ENCODE data around the gene SMDT1.
A peak's percentile ranks its signal among the peaks of the same experiment; 100 is the strongest.

SMDT1 gene

GRCh38 chr22:42086051-42086450 lies 6.6 kb downstream of the SMDT1 start:
- H3K27ac ChIP-seq (ENCODE audit: extremely low read depth, low read depth, low read length): no peak overlapping the region
- no peak overlapping the region for H3K4me3 ChIP-seq (ENCODE audit: low read depth, low read length)
- ChIA-PET POLR2A (interaction anchor here (1.2 kb wide), 1 partner anchor 497 kb away, joined by 3 read pairs; the partner anchor contains the start of gene PMM1), CTCF (interaction anchor here (0.6 to 1.0 kb wide), 3 partner anchors 8 to 331 kb away, joined by 3 to 5 read pairs (median 3); no protein-coding TSS in a partner anchor)
- no peaks in the 10 kb centered on the region for H3K4me1 ChIP-seq (ENCODE audit: control insufficient read depth, insufficient read depth, low read length)
- H3K9me3 ChIP-seq (ENCODE audit: control insufficient read depth, insufficient read depth, low read depth, low read length): no peaks in the 10 kb centered on the region
- TF ChIP-seq ZNF148 (tag by site-specific recombination; IDR thresholded peaks at IDR 0.05; ENCODE audit: borderline replicate concordance) (no peak), BCL11A (tag by site-specific recombination; IDR thresholded peaks at IDR 0.05; ENCODE audit: low read depth) (no peak), SCRT2 (tag by site-specific recombination; IDR thresholded peaks at IDR 0.05) (peak; percentile 52)
- peaks cover 15 to 66% of the 10 kb centered on the region in 2 experiments for H3K36me3 ChIP-seq (ENCODE audit: control insufficient read depth in 2 of 2, insufficient read depth in 1 of 2, low read length in 2 of 2)

- CTCF ChIA-PET: interaction anchor here (0.5 to 5.4 kb wide), 41 partner anchors 9 to 456 kb away, joined by 3 to 43 read pairs (median 4); no protein-coding TSS in a partner anchor
- TF ChIP-seq TSHZ1 (tag by site-specific recombination; IDR thresholded peaks at IDR 0.05; ENCODE audit: borderline replicate concordance) (no peak), ZNF146 (tag by site-specific recombination; IDR thresholded peaks at IDR 0.05) (no peak), KLF10 (tag by site-specific recombination; IDR thresholded peaks at IDR 0.05) (no peak), ZNF248 (tag by site-specific recombination; IDR thresholded peaks at IDR 0.05) (no peak), ZNF121 (tag by site-specific recombination; IDR thresholded peaks at IDR 0.05) (no peak), RBAK (tag by site-specific recombination; IDR thresholded peaks at IDR 0.05) (no peak), ZNF341 (tag by site-specific recombination; IDR thresholded peaks at IDR 0.05; ENCODE audit: low read depth) (peak; percentile 65), ZNF621 (tag by site-specific recombination; IDR thresholded peaks at IDR 0.05) (no peak), ZSCAN18 (tag by site-specific recombination; IDR thresholded peaks at IDR 0.05) (no peak), ZNF670 (tag by site-specific recombination; IDR thresholded peaks at IDR 0.05; ENCODE audit: low read depth) (no peak), ZBTB6 (tag by site-specific recombination; IDR thresholded peaks at IDR 0.05) (no peak), ZSCAN16 (tag by site-specific recombination; IDR thresholded peaks at IDR 0.05) (no peak), ZFP3 (tag by site-specific recombination; IDR thresholded peaks at IDR 0.05; ENCODE audit: low read depth) (no peak), ZNF777 (tag by site-specific recombination; IDR thresholded peaks at IDR 0.05; ENCODE audit: borderline replicate concordance) (0 out of 2 replicates have a peak, but pooled peaks have one; percentile 54), ZNF521 (tag by site-specific recombination; IDR thresholded peaks at IDR 0.05) (no peak), TCF7L2 (IDR thresholded peaks at IDR 0.05; ENCODE audit: borderline replicate concordance, low read depth, low read length) (peak; percentile 43; the same call in 1 of the 2 replicates), ZNF280C (tag by site-specific recombination; IDR thresholded peaks at IDR 0.05) (no peak)
Measured at GRCh38 chr22:42090596-42091454, 11.3 kb downstream of the SMDT1 start, which contains the start of gene NDUFA6. Gene NDUFA6 (minus strand): TSS chr22:42090772. CDS start chr22:42090744, 28 bp downstream.

More at GRCh38 chr22:42090596-42091454, 11.3 kb downstream of the SMDT1 start, which contains the start of gene NDUFA6:
- peaks cover 28% of the 10 kb centered on the region in 2 experiments for H3K36me3 ChIP-seq (ENCODE audit: control insufficient read depth in 2 of 2, insufficient read depth in 1 of 2, low read length in 2 of 2)
- peak within 1 kb of the TSS; percentile 78 for H3K27ac ChIP-seq (ENCODE audit: extremely low read depth, low read depth, low read length)
- no peaks in the 10 kb centered on the region for H3K4me1 ChIP-seq (ENCODE audit: control insufficient read depth, insufficient read depth, low read length)
- no peaks in the 10 kb centered on the region for H3K9me3 ChIP-seq (ENCODE audit: control insufficient read depth, insufficient read depth, low read depth, low read length)
- POLR2A ChIA-PET: interaction anchor here (0.7 to 4.6 kb wide), 15 partner anchors 8 to 402 kb away, joined by 3 to 56 read pairs (median 5); partner anchors contain the start of genes CCDC134, CENPM, NAGA and SEPTIN3
- H3K4me3 ChIP-seq (ENCODE audit: low read depth, low read length): peak within 1 kb of the TSS; percentile 96
